Right lobe of liver (tissue), 6 donors: ENCODE results near the gene TLX1. TPM values are rescaled to one million over a fixed set of nuclear protein-coding genes. Genes with fewer than 3 reads are reported as not detected.

Experiments
- ATAC-seq, 4 donors: fragments of 200-7000 bp; cut with Tn5 transposase; one replicate each; pipeline ENCODE4 v1.9.1; 2020; ENCODE audit warnings: mild to moderate bottlenecking in 4 of 4, moderate library complexity in 4 of 4
- DNase-seq, 3 donors: peaks; one replicate each; pipeline ENCODE4 v3.0.0-alpha.2; 2020
- H3K27ac ChIP-seq, 3 donors: fragments of 200-600 bp; one replicate each; pipeline ENCODE4 v1.8.0; 2022
- H3K27me3 ChIP-seq, 2 donors: fragments of 200-600 bp; one replicate each; pipeline ENCODE4 v1.8.0; 2022
- H3K36me3 ChIP-seq, 4 donors: fragments of 200-600 bp; sonication (generic) in 1 of 4; one replicate each; pipeline versions ENCODE4 v1.5.1 to v1.8.0; 2017 to 2022; ENCODE audit warnings: control low read depth in 1 of 4
- H3K4me1 ChIP-seq, 4 donors: fragments of 200-600 bp; sonication (generic) in 1 of 4; one replicate each; pipeline versions ENCODE4 v1.5.1 to v1.8.0; 2017 to 2022; ENCODE audit warnings: control low read depth in 1 of 4
- H3K4me3 ChIP-seq, 3 donors: fragments of 200-600 bp; one replicate each; pipeline ENCODE4 v1.8.0; 2022
- H3K9me3 ChIP-seq, 4 donors: fragments of 200-600 bp; sonication (generic) in 1 of 4; one replicate each; pipeline versions ENCODE4 v1.5.1 to v1.8.0; 2017 to 2022; ENCODE audit warnings: control low read depth in 1 of 4
- POLR2A ChIP-seq: fragments of 450-650 bp; IDR thresholded peaks from one replicate; pipeline ENCODE4 v1.6.1; 2017; ENCODE audit warnings: antibody characterized with exemption, mild to moderate bottlenecking
- WGBS: methylation state at CpG from one replicate; pipeline ENCODE4 v1.1.6; 2018; ENCODE audit warnings: low coverage, low lambda C conversion rate; ENCODE audit not compliant: insufficient coverage; ENCODE audit errors: missing lambda C conversion rate; 5-methylcytosine and 5-hydroxymethylcytosine counted together
- intact Hi-C, 2 donors: fragments of 100-400 bp; cut with DNase I; formaldehyde crosslinking; loops; one replicate each; pipeline versions ENCODE4 v1.11.2 to v1.14.1; 2022
- total RNA-seq, 6 experiments: library from RNA; depleted of rRNA in 2 of 6; stranded (reverse); fragments of >200 nt in 2 of 6; fragmentation: NEBNext Ultra II Directional in 3 of 6; extraction: Animal tissue kit (Norgen Biotek cat#: 25700) in 3 of 6; gene quantifications; one replicate each; pipeline versions ENCODE4 v1.1.0 to v1.2.4, GENCODE V29; 2016 to 2023
- TF ChIP-seq, protein P1 (sequence below), 4 donors: fragments of 200-600 bp in 3 of 4; fragments of 450-650 bp in 1 of 4; IDR thresholded peaks; one replicate each; pipeline versions ENCODE4 v1.5.1 to v1.8.0; 2016 to 2022; ENCODE audit warnings: antibody characterized with exemption in 4 of 4, mild to moderate bottlenecking in 2 of 4
- donor health status: DM: no; HTN: yes; CAD: no.
- donor health status: DM: no; HTN: no; CAD: no.
- donor health status: DM: no; HTN: no; CAD: no.
- donor health status: DM: no; HTN: yes; CAD: no.
- donor health status: DM: no; HTN: yes; CAD: no.

TLX1 gene
- total RNA-seq, 6 experiments from 2014 or later: 0.12 to 0.60 (median 0.27) TPM

DNA sequence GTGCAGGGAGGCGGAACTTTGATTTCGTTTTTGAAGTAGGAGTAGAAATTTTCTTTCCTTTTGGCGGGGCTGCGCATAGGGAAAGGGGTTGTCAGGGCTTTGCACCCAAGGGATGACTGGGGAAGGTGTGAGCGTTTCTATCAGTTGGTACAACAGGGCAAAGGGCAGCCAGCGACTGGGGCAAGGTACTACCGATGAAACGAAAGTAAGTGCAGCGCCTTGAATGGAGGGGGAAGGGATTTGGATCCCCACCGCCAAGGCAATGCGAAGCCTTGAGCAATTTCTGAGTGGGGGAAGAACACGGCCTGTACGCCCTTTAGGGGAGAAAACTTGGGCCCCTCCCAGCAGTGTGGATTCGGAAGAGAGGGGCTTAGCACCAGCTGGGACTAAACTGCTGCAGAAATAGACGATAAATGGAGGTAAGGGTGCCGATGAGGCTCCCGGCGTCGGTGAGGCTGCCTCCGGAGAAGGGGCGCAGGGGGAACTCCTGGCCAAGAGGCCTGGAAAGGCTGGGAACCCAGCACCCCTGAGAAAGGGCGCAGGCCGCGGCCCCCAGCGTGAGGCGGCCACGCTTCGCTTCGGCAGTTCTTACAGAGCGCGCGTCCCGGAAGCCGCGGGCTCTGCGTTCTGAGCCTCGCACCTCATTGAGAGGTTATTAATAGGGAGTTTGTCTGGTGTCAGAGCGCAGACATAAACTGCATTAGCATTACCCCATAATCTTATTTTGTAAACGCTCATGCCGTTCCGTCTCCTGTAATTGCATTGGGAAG is 10.0 kb upstream of the TLX1 start:
- Histone ChIP-seq H3K4me3 (peak overlapping the region; percentile 56 to 72 (median 66)), H3K36me3 (no peaks in the 10 kb centered on the region), H3K27me3 (no peaks in the 10 kb centered on the region), H3K27ac (peak overlapping the region in 2 of 3 donors; percentile 52 to 60), H3K9me3 (no peaks in the 10 kb centered on the region), H3K4me1 (peaks cover 0 to 10% (median 0%) of the 10 kb centered on the region in 4 donors)
- ATAC-seq: peak; percentile 91 to 96 (median 94)
- peak; percentile 19 for TF ChIP-seq POLR2A
- TF ChIP-seq, protein P1, sequence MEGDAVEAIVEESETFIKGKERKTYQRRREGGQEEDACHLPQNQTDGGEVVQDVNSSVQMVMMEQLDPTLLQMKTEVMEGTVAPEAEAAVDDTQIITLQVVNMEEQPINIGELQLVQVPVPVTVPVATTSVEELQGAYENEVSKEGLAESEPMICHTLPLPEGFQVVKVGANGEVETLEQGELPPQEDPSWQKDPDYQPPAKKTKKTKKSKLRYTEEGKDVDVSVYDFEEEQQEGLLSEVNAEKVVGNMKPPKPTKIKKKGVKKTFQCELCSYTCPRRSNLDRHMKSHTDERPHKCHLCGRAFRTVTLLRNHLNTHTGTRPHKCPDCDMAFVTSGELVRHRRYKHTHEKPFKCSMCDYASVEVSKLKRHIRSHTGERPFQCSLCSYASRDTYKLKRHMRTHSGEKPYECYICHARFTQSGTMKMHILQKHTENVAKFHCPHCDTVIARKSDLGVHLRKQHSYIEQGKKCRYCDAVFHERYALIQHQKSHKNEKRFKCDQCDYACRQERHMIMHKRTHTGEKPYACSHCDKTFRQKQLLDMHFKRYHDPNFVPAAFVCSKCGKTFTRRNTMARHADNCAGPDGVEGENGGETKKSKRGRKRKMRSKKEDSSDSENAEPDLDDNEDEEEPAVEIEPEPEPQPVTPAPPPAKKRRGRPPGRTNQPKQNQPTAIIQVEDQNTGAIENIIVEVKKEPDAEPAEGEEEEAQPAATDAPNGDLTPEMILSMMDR (IDR thresholded peaks at IDR 0.05): no peak
- 6% methylated on average over 18 of the region's 41 CpGs for WGBS
- peak; percentile 69 to 82 (median 80) for DNase-seq
- intact Hi-C loops: no loop called here

DNA sequence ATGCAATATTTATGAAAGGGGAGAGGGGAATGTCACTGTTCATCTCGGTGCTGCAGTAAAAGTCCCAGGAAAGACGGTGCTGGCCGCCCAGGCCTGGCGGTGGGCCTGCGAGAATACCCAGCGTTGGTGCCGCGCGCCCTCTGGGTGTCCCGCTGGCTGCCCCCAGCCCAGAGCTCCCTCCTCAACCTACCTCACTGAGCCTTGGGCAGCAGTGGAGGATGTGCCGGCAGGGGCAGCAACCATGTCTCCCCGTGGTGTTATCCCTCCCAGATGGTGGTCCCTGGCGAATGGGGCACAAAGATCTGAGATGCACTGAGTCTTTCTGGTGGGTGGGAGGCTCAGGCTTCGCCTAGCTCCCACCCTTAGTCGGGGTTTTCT is 9.5 kb upstream of the TLX1 start:
- ATAC-seq: peak in 3 of 4 donors; percentile 3 to 29 (median 10)
- no peak for DNase-seq

DNA sequence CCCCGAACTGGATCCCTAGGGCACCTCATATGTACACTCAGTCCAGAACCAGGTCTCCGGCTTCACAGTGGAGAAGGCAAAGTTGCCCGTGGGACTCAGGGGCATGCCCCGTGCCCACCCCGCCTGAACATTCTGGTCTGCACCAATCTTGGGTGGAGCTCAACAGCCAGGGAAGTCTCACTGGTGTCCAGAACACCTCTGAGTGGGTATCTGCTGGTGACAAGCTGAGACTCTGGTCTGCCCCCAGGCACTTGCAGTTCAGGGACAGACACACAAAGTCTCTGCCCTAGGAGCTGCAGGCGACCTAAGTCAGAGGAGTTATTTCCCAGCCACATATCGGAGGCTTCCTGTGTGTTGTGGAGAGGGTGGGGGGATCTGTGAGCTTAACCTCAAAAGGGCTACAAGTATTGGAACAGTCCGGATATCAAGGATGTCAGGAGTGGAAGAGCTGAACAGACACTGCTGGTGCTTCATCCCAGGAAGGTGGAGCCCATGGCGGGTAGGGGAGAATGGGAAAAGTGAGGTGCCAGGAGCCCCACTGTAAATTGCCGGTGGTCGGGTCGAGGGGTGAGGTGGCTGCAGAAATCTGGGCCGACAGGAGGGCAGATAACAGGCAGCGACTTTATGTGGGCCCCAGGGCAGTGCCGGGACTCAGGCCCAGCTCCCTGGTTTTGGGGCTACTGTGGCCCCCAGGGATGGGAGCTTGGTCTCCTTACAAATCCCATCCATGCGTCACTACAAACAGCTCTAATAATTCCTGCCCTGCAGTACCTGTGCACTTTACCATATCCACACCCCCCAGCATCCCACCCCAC is 8.6 kb upstream of the TLX1 start:
- H3K36me3 ChIP-seq: no peaks in the 10 kb centered on the region
- no peaks in the 10 kb centered on the region for H3K9me3 ChIP-seq
- TF ChIP-seq, protein P1 (IDR thresholded peaks at IDR 0.05): no peak
- TF ChIP-seq POLR2A: no peak
- DNase-seq: no peak
- no peak overlapping the region for H3K4me3 ChIP-seq
- H3K27me3 ChIP-seq: no peaks in the 10 kb centered on the region
- peaks cover 0 to 10% (median 0%) of the 10 kb centered on the region in 4 donors for H3K4me1 ChIP-seq
- WGBS: 59% methylated on average over 8 of the region's 16 CpGs
- H3K27ac ChIP-seq: no peak overlapping the region
- ATAC-seq: no peak
- intact Hi-C loops: no loop called here

More for the DNA sequence above, 9.5 kb upstream of the TLX1 start:
- Histone ChIP-seq H3K9me3 (no peaks in the 10 kb centered on the region), H3K27ac (no peak overlapping the region), H3K27me3 (no peaks in the 10 kb centered on the region), H3K4me1 (peaks cover 0 to 10% (median 0%) of the 10 kb centered on the region in 4 donors), H3K36me3 (no peaks in the 10 kb centered on the region), H3K4me3 (peak overlapping the region; percentile 56 to 72 (median 66))
- TF ChIP-seq, protein P1 (IDR thresholded peaks at IDR 0.05): no peak
- TF ChIP-seq POLR2A: no peak
- WGBS: 81% methylated on average over 2 of the region's 15 CpGs
- intact Hi-C loops: no loop called here

DNA sequence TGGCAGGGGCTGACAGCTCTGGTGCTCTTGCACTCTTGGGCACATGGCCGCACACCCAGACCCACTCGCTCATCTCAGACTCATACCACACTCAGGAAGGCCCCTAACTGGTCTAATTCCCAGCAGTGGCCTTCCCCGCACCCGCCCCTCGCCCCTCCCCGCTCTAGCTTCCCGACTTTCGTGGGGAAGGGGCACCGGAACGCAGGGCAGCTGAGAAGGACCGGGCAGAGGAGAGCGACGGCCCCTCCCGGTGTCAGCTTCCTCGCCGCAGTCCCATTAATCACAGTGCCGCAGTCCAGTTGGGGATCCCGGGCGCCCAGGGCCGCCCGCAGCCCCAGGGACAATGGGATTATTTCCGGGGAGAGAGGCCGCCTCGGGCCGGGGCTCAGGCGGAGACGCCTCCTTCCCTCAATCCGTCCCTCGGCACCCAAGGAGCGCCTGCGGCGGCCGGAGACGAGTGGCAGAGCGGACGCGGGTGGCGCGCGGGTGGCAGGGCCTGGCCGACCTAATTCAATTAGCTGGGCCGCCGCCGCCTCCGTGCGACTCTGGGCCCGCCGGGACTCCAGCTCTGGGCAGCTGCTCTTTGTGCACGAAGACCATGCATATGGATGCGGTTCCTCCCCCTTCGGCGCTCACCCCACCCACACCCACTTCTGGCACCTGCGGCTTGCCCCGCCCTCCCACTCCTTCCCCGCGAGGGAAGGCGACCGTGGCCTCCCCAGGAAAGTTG is 7.8 kb upstream of the TLX1 start:
- TF ChIP-seq, protein P1 (IDR thresholded peaks at IDR 0.05): no peak
- no peak for TF ChIP-seq POLR2A
- Histone ChIP-seq H3K4me1 (peaks cover 0 to 10% (median 0%) of the 10 kb centered on the region in 4 donors), H3K27me3 (no peaks in the 10 kb centered on the region), H3K4me3 (no peak overlapping the region), H3K27ac (no peak overlapping the region), H3K9me3 (no peaks in the 10 kb centered on the region), H3K36me3 (no peaks in the 10 kb centered on the region)
- DNase-seq (no peak), ATAC-seq (no peak)
- WGBS: 41% methylated on average over 13 of the region's 58 CpGs
- intact Hi-C loops: no loop called here
